HepG2 (cell line): ENCODE data around the gene FAM174C. TPM values are rescaled to one million over a fixed set of nuclear protein-coding genes. Genes with fewer than 3 reads are reported as not detected.
A peak's percentile ranks its signal among the peaks of the same experiment; 100 is the strongest.

ENCODE experiments used
- ARNT ChIP-seq: fragments of 450-650 bp; IDR thresholded peaks from 2 replicates; pipeline ENCODE4 v1.6.1; 2017
- BRF2 ChIP-seq: sonication (generic); formaldehyde crosslinking; IDR thresholded peaks from 2 replicates; pipeline ENCODE4 v1.8.1; 2022; ENCODE audit warnings: mild to moderate bottlenecking, missing genetic modification reagents
- CENPBD1 ChIP-seq: sonication (generic); formaldehyde crosslinking; IDR thresholded peaks from 2 replicates; pipeline ENCODE4 v1.8.0; 2022; ENCODE audit warnings: missing genetic modification reagents, low read depth, mild to moderate bottlenecking, borderline replicate concordance
- CSRNP2 ChIP-seq: sonication (generic); formaldehyde crosslinking; conservative IDR thresholded peaks from 2 replicates; pipeline ENCODE4 v1.8.0; 2022; ENCODE audit warnings: low read depth, missing genetic modification reagents
- HHEX ChIP-seq: IDR thresholded peaks from 2 replicates; pipeline ENCODE4 v1.6.1; 2016; ENCODE audit warnings: control low read depth
- HMG20B ChIP-seq: conservative IDR thresholded peaks from 2 replicates; pipeline ENCODE4 v1.6.1; 2016; ENCODE audit warnings: missing genetic modification reagents, missing compliant biosample characterization
- HNF4A ChIP-seq: sonication (generic); formaldehyde crosslinking; IDR thresholded peaks from 2 replicates; pipeline ENCODE4 v1.4.0; 2020; ENCODE audit warnings: missing genetic modification reagents
- KAT8 ChIP-seq: IDR thresholded peaks from 2 replicates; pipeline ENCODE4 v1.6.1; 2016; ENCODE audit warnings: missing genetic modification reagents, missing compliant biosample characterization
- MLLT10 ChIP-seq: sonication (generic); formaldehyde crosslinking; IDR thresholded peaks from 2 replicates; pipeline ENCODE4 v1.4.0; 2020; ENCODE audit warnings: missing genetic modification reagents
- MLX ChIP-seq: IDR thresholded peaks from 2 replicates; pipeline ENCODE4 v1.6.1; 2016
- NAIF1 ChIP-seq: sonication (generic); formaldehyde crosslinking; IDR thresholded peaks from 2 replicates; pipeline ENCODE4 v1.5.0; 2020; ENCODE audit warnings: mild to moderate bottlenecking, missing genetic modification reagents, borderline replicate concordance
- NFYB ChIP-seq: sonication (generic); formaldehyde crosslinking; IDR thresholded peaks from 2 replicates; pipeline ENCODE4 v1.4.0; 2020; ENCODE audit warnings: missing genetic modification reagents
- PRDM15 ChIP-seq: sonication (generic); formaldehyde crosslinking; IDR thresholded peaks from 2 replicates; pipeline ENCODE4 v1.4.0; 2020; ENCODE audit warnings: missing genetic modification reagents
- PRMT3 ChIP-seq: sonication (generic); formaldehyde crosslinking; IDR thresholded peaks from 2 replicates; pipeline ENCODE4 v1.8.1; 2022; ENCODE audit warnings: low read depth, mild to moderate bottlenecking, moderate library complexity, missing genetic modification reagents, borderline replicate concordance
- ZBTB44 ChIP-seq: sonication (generic); formaldehyde crosslinking; IDR thresholded peaks from 2 replicates; pipeline ENCODE4 v1.4.0; 2020; ENCODE audit warnings: missing genetic modification reagents
- ZNF121 ChIP-seq: sonication (generic); formaldehyde crosslinking; IDR thresholded peaks from 2 replicates; pipeline ENCODE4 v1.5.0; 2020; ENCODE audit warnings: mild to moderate bottlenecking, missing genetic modification reagents
- ZNF589 ChIP-seq: sonication (generic); formaldehyde crosslinking; conservative IDR thresholded peaks from 2 replicates; pipeline ENCODE4 v1.8.0; 2022; ENCODE audit warnings: mild to moderate bottlenecking, moderate library complexity, missing genetic modification reagents
- ZNF615 ChIP-seq: sonication (generic); formaldehyde crosslinking; IDR thresholded peaks from 2 replicates; pipeline ENCODE4 v1.5.0; 2020; ENCODE audit warnings: mild to moderate bottlenecking, missing genetic modification reagents, borderline replicate concordance
- ZNF7 ChIP-seq: IDR thresholded peaks from 2 replicates; pipeline ENCODE4 v1.6.1; 2016; ENCODE audit warnings: missing biosample characterization, missing genetic modification reagents
- ZNF703 ChIP-seq: sonication (generic); formaldehyde crosslinking; IDR thresholded peaks from 2 replicates; pipeline ENCODE4 v1.5.1; 2020; ENCODE audit warnings: missing genetic modification reagents, mild to moderate bottlenecking, moderate library complexity, borderline replicate concordance
- ZNF75D ChIP-seq: sonication (generic); formaldehyde crosslinking; IDR thresholded peaks from 2 replicates; pipeline ENCODE4 v1.8.1; 2023; ENCODE audit warnings: missing genetic modification reagents, mild to moderate bottlenecking, borderline replicate concordance
- ZNF775 ChIP-seq: sonication (generic); formaldehyde crosslinking; IDR thresholded peaks from 2 replicates; pipeline ENCODE4 v1.4.0; 2020; ENCODE audit warnings: missing genetic modification reagents, mild to moderate bottlenecking, moderate library complexity, borderline replicate concordance
- polyA plus RNA-seq, 8 experiments: library from polyadenylated mRNA; depleted of rRNA in 3 of 8; stranded (reverse) in 7 of 8; unstranded in 1 of 8; fragments of >200 nt; fragmentation: Illumina TruSeq in 4 of 8; extraction: Trizol in 4 of 8; gene quantifications; 2 replicates each; pipeline versions ENCODE4 v1.2.1 to v1.2.3, GENCODE V29; 2011 to 2016; ENCODE audit warnings: low read depth in 4 of 8, missing spikeins in 1 of 8, mixed read lengths in 1 of 8; ENCODE audit not compliant: insufficient read depth in 1 of 8
- total RNA-seq, 5 experiments: library from RNA; depleted of rRNA; stranded (reverse); fragments of >200 nt; fragmentation: Illumina TruSeq; extraction: Trizol; gene quantifications; 2 replicates each; pipeline ENCODE4 v1.2.3, GENCODE V29; 2016; ENCODE audit warnings: low read depth in 1 of 5

FAM174C gene
- total and polyA plus RNA-seq, 2 of the 13 experiments (the other 11 are each of a cell fraction or from before 2014, with no cell fraction given), result 19.5 to 31.3 TPM

GRCh38 chr19:1253514-1254080 lies 21.7 kb upstream of the FAM174C start (continued):
- no peak for TF ChIP-seq ZNF589 (CRISPR knock-in tag)
- no peak for TF ChIP-seq CSRNP2 (CRISPR knock-in tag)
- no peak for TF ChIP-seq ZNF121 (CRISPR knock-in tag)
- no peak for TF ChIP-seq CENPBD1 (CRISPR knock-in tag)
- TF ChIP-seq NAIF1, result no peak
- peak; percentile 78 for TF ChIP-seq HNF4A (CRISPR knock-in tag)
- 0 out of 2 replicates have a peak, but pooled peaks have one; percentile 12 for TF ChIP-seq MLX (CRISPR knock-in tag)
- TF ChIP-seq ZNF703 (CRISPR knock-in tag), result no peak
- 0 out of 2 replicates have a peak, but pooled peaks have one; percentile 13 for TF ChIP-seq NFYB (CRISPR knock-in tag)
- no peak for TF ChIP-seq ZNF615
- no peak for TF ChIP-seq ZNF75D
- no peak for TF ChIP-seq ZBTB44
- 0 out of 2 replicates have a peak, but pooled peaks have one; percentile 19 for TF ChIP-seq KAT8
- no peak for TF ChIP-seq PRMT3 (CRISPR knock-in tag)
- TF ChIP-seq BRF2 (CRISPR knock-in tag), result no peak
- TF ChIP-seq ARNT, result no peak
- TF ChIP-seq HMG20B (CRISPR knock-in tag), result peak; percentile 46; the same call in 1 of the 2 replicates
- no peak for TF ChIP-seq ZNF775
- TF ChIP-seq HHEX (CRISPR knock-in tag), result no peak
- TF ChIP-seq PRDM15 (CRISPR knock-in tag), result no peak
- TF ChIP-seq ZNF7 (CRISPR knock-in tag), result no peak
- TF ChIP-seq MLLT10, result no peak
